A673 (cell line): Measurements from ENCODE around the gene TYRO3.

ENCODE experiments used
- CTCF ChIP-seq: fragments of 300-800, 200-600 bp; sonication (generic); conservative IDR thresholded peaks from 2 replicates; pipeline ENCODE4 v1.5.1; 2017; ENCODE audit warnings: low read depth, mild to moderate bottlenecking, antibody characterized with exemption, low read length, moderate library complexity, mixed read lengths
- EZH2 ChIP-seq: fragments of 200-600 bp; sonication (generic); IDR thresholded peaks from 2 replicates; pipeline ENCODE4 v1.6.1; 2017; ENCODE audit warnings: borderline replicate concordance, low read depth, mild to moderate bottlenecking, mixed read lengths, antibody characterized with exemption, low read length; ENCODE audit not compliant: poor library complexity, severe bottlenecking

DNA sequence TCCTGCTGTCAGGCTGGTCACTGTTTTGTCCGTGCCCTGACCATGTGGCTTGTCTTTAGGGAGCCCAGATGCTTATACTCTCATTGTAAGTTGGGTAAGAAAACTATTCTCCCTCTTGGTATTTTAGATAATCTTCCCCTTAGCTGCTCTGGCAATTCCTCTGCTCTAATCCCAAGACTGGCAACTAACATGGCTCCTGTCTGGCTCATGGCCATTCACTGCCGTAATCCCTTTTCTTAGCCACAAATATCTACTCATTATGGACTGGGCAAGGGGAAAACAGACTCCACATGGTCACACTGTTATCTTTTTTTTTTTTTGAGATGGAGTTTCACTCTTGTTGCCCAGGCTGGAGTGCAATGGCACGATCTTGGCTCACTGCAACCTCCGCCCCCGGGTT is 38.8 kb downstream of the TYRO3 start:
- no peak for TF ChIP-seq CTCF
- no peak for TF ChIP-seq EZH2
